Cardiac fibroblast (primary cell): ENCODE data around the gene C1orf21.

ENCODE experiments used
- DNase-seq, 2 donors: peaks; one replicate each; pipeline versions ENCODE4 v3.0.0 to v3.0.0-alpha.2; 2010; ENCODE audit warnings: low read depth in 2 of 2
- H3K4me3 ChIP-seq, 2 donors: replicated peaks in 1 of 2; 1 replicate in 1 of 2; 2 replicates in 1 of 2; pipeline ENCODE4 v1.5.1; 2011; ENCODE audit warnings: low read depth in 2 of 2, low read length in 2 of 2, mild to moderate bottlenecking in 2 of 2, moderate library complexity in 1 of 2
- CTCF ChIP-seq: IDR thresholded peaks from one replicate; pipeline ENCODE4 v1.5.1; 2011; ENCODE audit warnings: low read depth, mild to moderate bottlenecking, low read length, inconsistent platforms

C1orf21 gene

GRCh38 chr1:184485751-184486723 is 99.2 kb downstream of the C1orf21 start:
- no peak for DNase-seq
- TF ChIP-seq CTCF, result no peak
- H3K4me3 ChIP-seq, result no peak overlapping the region

GRCh38 chr1:184486761-184487445 is 100.1 kb downstream of the C1orf21 start:
- TF ChIP-seq CTCF, result no peak

GRCh38 chr1:184487531-184488193 is 100.8 kb downstream of the C1orf21 start:
- no peak overlapping the region for H3K4me3 ChIP-seq
- DNase-seq, result no peak
- TF ChIP-seq CTCF, result no peak

More at GRCh38 chr1:184486761-184487445, 100.1 kb downstream of the C1orf21 start:
- DNase-seq, result no peak
- H3K4me3 ChIP-seq, result no peak overlapping the region

GRCh38 chr1:184489908-184490307 is 103.1 kb downstream of the C1orf21 start:
- no peak for DNase-seq
- no peak overlapping the region for H3K4me3 ChIP-seq
- no peak for TF ChIP-seq CTCF

- no peak for TF ChIP-seq CTCF
- DNase-seq, result no peak
- no peak overlapping the region for H3K4me3 ChIP-seq
Measured at GRCh38 chr1:184492536-184492935, 105.7 kb downstream of the C1orf21 start.

GRCh38 chr1:184493987-184494388 is 107.2 kb downstream of the C1orf21 start:
- no peak for DNase-seq
- no peak overlapping the region for H3K4me3 ChIP-seq
- TF ChIP-seq CTCF, result no peak
